Measurements from ENCODE around the gene STX8.
"Not testable (repeated sequence)": the region's sequence is repeated elsewhere in the genome, so short reads cannot be mapped to it uniquely, and the experiment has no call there.

The STX8 gene

DNA sequence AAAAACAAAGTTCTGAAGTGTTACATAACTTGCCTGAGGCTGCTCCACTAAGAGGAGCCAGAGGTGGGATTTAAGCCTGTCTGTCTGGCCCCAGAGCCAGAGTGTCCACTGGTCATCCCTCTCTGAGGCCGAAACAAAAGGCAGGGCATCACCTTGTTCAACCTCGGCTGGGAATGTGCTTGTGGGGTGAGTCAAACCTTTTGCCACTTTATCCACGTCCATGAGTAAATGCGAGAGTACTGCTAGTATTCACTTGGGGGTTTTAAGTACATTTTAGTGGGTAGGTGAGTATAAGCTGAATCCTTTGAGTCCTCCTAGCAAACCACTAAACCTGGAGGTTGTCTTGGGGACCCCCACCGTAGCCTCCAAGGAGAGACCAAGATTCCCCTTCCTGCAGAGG is 103.5 kb downstream of the STX8 start:
- H3K9ac ChIP-seq (ENCODE audit: low read depth, low read length) = no peak overlapping the region
- no peaks in the 10 kb centered on the region for H3K9me3 ChIP-seq (ENCODE audit: control insufficient read depth, insufficient read depth, low read length)
- H3K27ac ChIP-seq (ENCODE audit: low read depth, low read length) = no peak overlapping the region
- H3K27me3 ChIP-seq (ENCODE audit: control insufficient read depth, insufficient read depth, low read length) = no peaks in the 10 kb centered on the region
- no peak overlapping the region for H3K4me3 ChIP-seq (ENCODE audit: low read depth, low read length)
- H3K36me3 ChIP-seq (ENCODE audit: control insufficient read depth, insufficient read depth, low read length) = no peaks in the 10 kb centered on the region
- H3K4me1 ChIP-seq (ENCODE audit: control insufficient read depth, insufficient read depth, low read length) = peaks cover 7% of the 10 kb centered on the region; the same call in 1 of the 2 replicates

DNA sequence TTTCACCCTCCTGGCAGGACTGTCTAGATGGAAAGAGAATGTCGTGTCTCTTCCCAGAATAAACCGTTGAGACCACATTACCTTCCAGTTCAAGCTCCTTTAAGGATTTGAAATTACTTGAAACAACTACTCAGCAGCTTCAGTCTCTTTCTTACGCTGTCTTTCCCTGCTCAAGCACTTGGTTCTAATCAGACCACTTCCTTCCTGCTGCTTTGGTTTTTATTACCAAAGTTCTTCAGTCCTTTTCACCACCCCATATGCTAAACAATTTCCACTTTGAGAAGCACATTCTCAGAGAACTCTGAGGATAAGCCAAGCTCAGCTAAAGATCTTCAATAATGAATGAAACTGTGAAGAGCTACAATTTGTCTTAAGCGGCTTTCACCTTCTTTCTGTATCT is 105.4 kb downstream of the STX8 start:
- Histone ChIP-seq H3K9ac (ENCODE audit: low read depth, low read length) (no peak overlapping the region), H3K27me3 (ENCODE audit: control insufficient read depth, insufficient read depth, low read length) (no peaks in the 10 kb centered on the region), H3K9me3 (ENCODE audit: control insufficient read depth, insufficient read depth, low read length) (no peaks in the 10 kb centered on the region), H3K36me3 (ENCODE audit: control insufficient read depth, insufficient read depth, low read length) (no peaks in the 10 kb centered on the region), H3K4me1 (ENCODE audit: control insufficient read depth, insufficient read depth, low read length) (peaks cover 7% of the 10 kb centered on the region; the same call in 1 of the 2 replicates), H3K4me3 (ENCODE audit: low read depth, low read length) (no peak overlapping the region), H3K27ac (ENCODE audit: low read depth, low read length) (no peak overlapping the region)

DNA sequence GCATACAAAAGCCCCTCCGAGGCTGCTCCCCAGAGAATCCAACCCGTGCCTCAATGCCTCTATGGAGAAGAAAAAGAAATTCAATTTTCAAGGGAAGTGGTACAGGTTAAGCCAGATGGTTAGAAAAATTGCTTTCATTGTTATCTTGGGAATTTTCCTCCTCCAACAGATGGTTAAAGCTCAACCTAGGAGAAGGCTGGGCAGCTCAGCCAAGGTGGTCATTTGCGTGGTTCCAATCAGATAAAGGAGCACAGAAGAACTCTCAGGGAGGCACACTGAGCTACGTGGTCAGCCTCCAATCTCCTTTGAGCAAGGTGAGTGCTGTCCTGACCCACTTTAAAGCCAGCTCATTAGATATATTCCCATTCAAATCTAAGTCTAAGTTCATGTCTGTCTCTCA is 106.7 kb downstream of the STX8 start:
- no peaks in the 10 kb centered on the region for H3K27me3 ChIP-seq (ENCODE audit: control insufficient read depth, insufficient read depth, low read length)
- H3K9me3 ChIP-seq (ENCODE audit: control insufficient read depth, insufficient read depth, low read length) = no peaks in the 10 kb centered on the region
- no peak overlapping the region for H3K27ac ChIP-seq (ENCODE audit: low read depth, low read length)
- H3K4me1 ChIP-seq (ENCODE audit: control insufficient read depth, insufficient read depth, low read length) = peaks cover 6% of the 10 kb centered on the region; the same call in 1 of the 2 replicates
- no peak overlapping the region for H3K9ac ChIP-seq (ENCODE audit: low read depth, low read length)
- no peaks in the 10 kb centered on the region for H3K36me3 ChIP-seq (ENCODE audit: control insufficient read depth, insufficient read depth, low read length)
- H3K4me3 ChIP-seq (ENCODE audit: low read depth, low read length) = no peak overlapping the region

DNA sequence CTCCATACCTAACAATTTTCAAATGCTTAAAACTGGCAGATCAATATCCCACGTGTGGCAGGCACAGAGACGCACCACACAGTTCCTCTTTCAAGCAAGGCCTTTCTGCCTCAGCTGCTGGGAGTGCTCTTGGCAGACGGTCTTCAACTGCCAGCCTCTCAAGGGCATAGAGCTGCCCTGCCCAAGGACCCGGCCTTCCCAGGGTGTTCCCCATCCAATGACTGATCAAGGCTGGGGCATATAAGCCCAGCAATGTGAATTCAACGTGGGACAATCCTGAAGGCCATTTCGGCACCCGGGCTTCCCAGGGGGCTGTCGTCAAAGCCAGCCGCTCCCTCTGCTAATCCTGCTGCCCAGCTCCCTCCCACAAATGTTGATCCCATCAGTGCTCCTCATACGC is 107.1 kb downstream of the STX8 start:
- Histone ChIP-seq H3K27me3 (ENCODE audit: control insufficient read depth, insufficient read depth, low read length) (no peaks in the 10 kb centered on the region), H3K4me1 (ENCODE audit: control insufficient read depth, insufficient read depth, low read length) (peaks cover 2% of the 10 kb centered on the region; the same call in 1 of the 2 replicates), H3K9me3 (ENCODE audit: control insufficient read depth, insufficient read depth, low read length) (no peaks in the 10 kb centered on the region), H3K4me3 (ENCODE audit: low read depth, low read length) (no peak overlapping the region), H3K27ac (ENCODE audit: low read depth, low read length) (no peak overlapping the region), H3K9ac (ENCODE audit: low read depth, low read length) (no peak overlapping the region), H3K36me3 (ENCODE audit: control insufficient read depth, insufficient read depth, low read length) (no peaks in the 10 kb centered on the region)

DNA sequence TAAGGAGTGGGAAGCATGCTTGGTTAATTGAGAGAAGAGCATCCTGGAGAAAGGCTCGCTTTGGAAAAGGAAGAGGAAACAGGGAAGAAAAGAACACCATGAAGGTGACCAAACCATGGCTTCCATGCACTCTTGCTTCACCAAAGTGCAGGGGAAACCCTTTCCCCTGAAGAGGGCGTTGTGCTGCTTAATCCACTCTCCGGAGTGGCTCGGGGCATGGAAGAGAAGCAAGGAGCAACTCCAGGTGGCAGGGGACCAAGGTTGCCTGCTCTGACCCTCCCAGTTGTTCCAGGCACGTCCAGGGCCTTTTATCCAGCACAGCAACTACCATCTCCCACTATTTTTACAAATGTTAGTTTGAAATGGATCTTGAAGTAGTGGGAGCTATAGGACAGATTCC is 108.1 kb downstream of the STX8 start:
- Histone ChIP-seq H3K9me3 (ENCODE audit: control insufficient read depth, insufficient read depth, low read length) (no peaks in the 10 kb centered on the region), H3K36me3 (ENCODE audit: control insufficient read depth, insufficient read depth, low read length) (no peaks in the 10 kb centered on the region), H3K9ac (ENCODE audit: low read depth, low read length) (no peak overlapping the region), H3K4me1 (ENCODE audit: control insufficient read depth, insufficient read depth, low read length) (no peaks in the 10 kb centered on the region), H3K4me3 (ENCODE audit: low read depth, low read length) (no peak overlapping the region), H3K27me3 (ENCODE audit: control insufficient read depth, insufficient read depth, low read length) (no peaks in the 10 kb centered on the region), H3K27ac (ENCODE audit: low read depth, low read length) (no peak overlapping the region)

DNA sequence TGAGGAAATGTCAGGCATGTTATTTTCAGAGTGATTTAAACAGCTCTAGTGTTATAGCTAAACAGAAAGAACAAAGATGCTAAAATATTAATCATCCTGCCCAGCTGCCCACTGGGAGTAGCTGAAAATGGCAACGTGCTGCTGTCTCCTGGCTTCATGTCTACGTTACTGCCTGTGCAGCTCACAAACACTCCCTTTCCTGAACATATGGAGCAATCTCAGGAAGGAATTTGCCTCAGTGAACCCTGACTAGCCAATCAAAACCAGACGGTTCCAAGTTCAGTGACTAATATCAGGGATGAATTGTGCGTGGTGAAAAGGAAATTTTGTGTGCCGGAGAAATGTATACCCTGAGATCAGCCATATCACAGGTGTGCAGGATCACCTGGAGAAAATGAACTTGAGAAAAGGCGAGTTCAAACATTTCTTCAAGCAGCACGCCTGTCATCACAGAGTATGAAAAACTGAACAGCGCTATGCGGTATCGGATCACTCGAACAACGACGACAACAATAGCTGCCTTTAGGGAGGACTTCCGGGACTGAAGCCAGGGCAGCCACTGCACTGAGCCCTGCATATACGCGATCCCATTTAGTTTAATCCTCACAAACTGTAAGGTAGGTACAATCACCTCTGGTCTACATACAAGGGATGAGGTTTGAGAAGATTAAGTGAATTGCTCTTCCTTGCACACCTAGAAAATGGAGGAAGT is 110.3 kb downstream of the STX8 start:
- H3K27ac ChIP-seq (ENCODE audit: low read depth, low read length) = no peak overlapping the region
- H3K4me1 ChIP-seq (ENCODE audit: control insufficient read depth, insufficient read depth, low read length) = no peaks in the 10 kb centered on the region
- no peaks in the 10 kb centered on the region for H3K27me3 ChIP-seq (ENCODE audit: control insufficient read depth, insufficient read depth, low read length)
- no peak overlapping the region for H3K4me3 ChIP-seq (ENCODE audit: low read depth, low read length)
- H3K36me3 ChIP-seq (ENCODE audit: control insufficient read depth, insufficient read depth, low read length) = no peaks in the 10 kb centered on the region
- H3K9ac ChIP-seq (ENCODE audit: low read depth, low read length) = no peak overlapping the region
- no peaks in the 10 kb centered on the region for H3K9me3 ChIP-seq (ENCODE audit: control insufficient read depth, insufficient read depth, low read length)

DNA sequence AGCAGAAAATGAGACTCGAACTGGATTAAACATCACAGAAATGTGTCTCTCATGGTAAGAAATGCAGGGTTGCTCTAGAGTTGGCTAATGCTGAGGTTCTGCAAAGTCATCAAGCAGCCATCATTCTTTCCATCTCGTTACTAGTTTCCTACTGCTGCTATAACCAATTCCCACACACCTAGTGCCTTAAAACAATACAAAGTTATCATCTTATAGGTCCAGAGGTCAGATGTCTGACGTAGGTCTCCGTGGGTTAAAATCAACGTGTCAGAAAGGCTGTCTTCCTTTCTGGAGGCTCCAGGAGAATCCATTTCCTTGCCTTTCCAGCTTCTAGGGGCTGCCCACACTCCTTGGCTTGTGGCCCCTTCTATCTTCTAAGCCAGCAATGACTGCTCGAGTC is 118.6 kb downstream of the STX8 start:
- H3K4me3 ChIP-seq (ENCODE audit: low read depth, low read length) = no peak overlapping the region
- H3K36me3 ChIP-seq (ENCODE audit: control insufficient read depth, insufficient read depth, low read length) = no peaks in the 10 kb centered on the region
- no peak overlapping the region for H3K27ac ChIP-seq (ENCODE audit: low read depth, low read length)
- H3K4me1 ChIP-seq (ENCODE audit: control insufficient read depth, insufficient read depth, low read length) = no peaks in the 10 kb centered on the region
- no peak overlapping the region for H3K9ac ChIP-seq (ENCODE audit: low read depth, low read length)
- no peaks in the 10 kb centered on the region for H3K9me3 ChIP-seq (ENCODE audit: control insufficient read depth, insufficient read depth, low read length)
- no peaks in the 10 kb centered on the region for H3K27me3 ChIP-seq (ENCODE audit: control insufficient read depth, insufficient read depth, low read length)

DNA sequence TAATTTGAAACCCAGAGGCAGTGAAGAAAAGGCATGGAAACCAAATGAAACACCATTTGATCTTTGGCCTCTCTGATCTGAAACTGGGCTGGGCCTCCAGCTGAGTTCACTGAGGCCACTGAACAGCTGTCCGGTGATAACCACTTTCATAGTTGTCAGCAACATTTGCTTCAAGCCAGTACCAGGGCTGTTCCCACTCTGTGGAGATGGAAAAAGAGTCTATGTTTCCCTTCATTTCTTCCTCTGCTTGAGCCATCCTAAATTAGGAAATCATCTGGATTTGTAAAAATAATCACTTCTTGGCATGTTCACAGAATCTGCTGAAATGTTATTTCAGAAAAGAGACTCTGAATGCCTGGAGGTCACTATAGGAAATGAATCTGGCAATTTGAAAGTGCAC is 119.3 kb downstream of the STX8 start:
- no peak overlapping the region for H3K27ac ChIP-seq (ENCODE audit: low read depth, low read length)
- no peaks in the 10 kb centered on the region for H3K4me1 ChIP-seq (ENCODE audit: control insufficient read depth, insufficient read depth, low read length)
- no peaks in the 10 kb centered on the region for H3K9me3 ChIP-seq (ENCODE audit: control insufficient read depth, insufficient read depth, low read length)
- no peaks in the 10 kb centered on the region for H3K27me3 ChIP-seq (ENCODE audit: control insufficient read depth, insufficient read depth, low read length)
- H3K36me3 ChIP-seq (ENCODE audit: control insufficient read depth, insufficient read depth, low read length) = no peaks in the 10 kb centered on the region
- no peak overlapping the region for H3K9ac ChIP-seq (ENCODE audit: low read depth, low read length)
- H3K4me3 ChIP-seq (ENCODE audit: low read depth, low read length) = no peak overlapping the region

DNA sequence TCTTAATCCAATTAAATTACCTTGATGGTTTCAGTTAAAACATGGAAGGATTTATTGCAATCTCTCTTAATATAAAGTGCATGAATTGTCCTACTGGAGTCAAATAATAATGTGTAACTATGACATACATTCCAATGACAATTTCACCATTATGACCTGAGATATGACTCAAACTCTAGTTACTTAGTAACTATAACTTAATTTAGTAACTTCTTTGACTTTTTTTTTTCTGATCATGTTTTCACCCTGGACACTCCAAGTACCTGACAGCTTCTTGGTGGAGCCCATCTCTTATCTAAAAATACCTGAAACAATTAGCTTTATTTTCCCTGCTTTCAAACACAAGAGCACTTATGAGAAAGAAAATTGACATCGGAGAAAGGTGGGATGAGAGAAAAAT is 123.7 kb downstream of the STX8 start:
- Histone ChIP-seq H3K36me3 (ENCODE audit: control insufficient read depth, insufficient read depth, low read length) (no peaks in the 10 kb centered on the region), H3K4me1 (ENCODE audit: control insufficient read depth, insufficient read depth, low read length) (no peaks in the 10 kb centered on the region), H3K27me3 (ENCODE audit: control insufficient read depth, insufficient read depth, low read length) (no peaks in the 10 kb centered on the region), H3K9me3 (ENCODE audit: control insufficient read depth, insufficient read depth, low read length) (no peaks in the 10 kb centered on the region), H3K4me3 (ENCODE audit: low read depth, low read length) (no peak overlapping the region), H3K9ac (ENCODE audit: low read depth, low read length) (no peak overlapping the region), H3K27ac (ENCODE audit: low read depth, low read length) (no peak overlapping the region)

DNA sequence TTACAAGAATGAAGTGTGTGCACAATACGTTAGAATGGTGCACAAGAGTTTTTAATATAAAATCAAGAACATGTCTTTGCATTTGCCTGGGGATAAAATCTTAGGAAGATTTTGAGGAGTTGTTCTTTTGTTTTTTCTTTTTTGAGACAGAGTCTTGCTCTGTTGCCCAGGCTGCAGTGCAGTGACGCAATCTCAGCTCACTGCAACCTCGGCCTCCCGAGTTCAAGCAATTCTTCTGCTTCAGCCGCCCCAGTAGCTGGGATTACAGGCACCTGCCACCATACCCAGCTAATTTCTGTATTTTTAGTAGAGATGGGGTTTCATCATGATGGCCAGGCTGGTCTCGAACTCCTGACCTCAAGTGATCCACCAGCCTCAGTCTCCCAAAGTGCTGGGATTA is 128.3 kb downstream of the STX8 start:
- not testable (repeated sequence) for H3K9ac ChIP-seq (ENCODE audit: low read depth, low read length); H3K9me3 ChIP-seq (ENCODE audit: control insufficient read depth, insufficient read depth, low read length); H3K4me3 ChIP-seq (ENCODE audit: low read depth, low read length); H3K27ac ChIP-seq (ENCODE audit: low read depth, low read length); H3K27me3 ChIP-seq (ENCODE audit: control insufficient read depth, insufficient read depth, low read length); H3K36me3 ChIP-seq (ENCODE audit: control insufficient read depth, insufficient read depth, low read length); H3K4me1 ChIP-seq (ENCODE audit: control insufficient read depth, insufficient read depth, low read length)

DNA sequence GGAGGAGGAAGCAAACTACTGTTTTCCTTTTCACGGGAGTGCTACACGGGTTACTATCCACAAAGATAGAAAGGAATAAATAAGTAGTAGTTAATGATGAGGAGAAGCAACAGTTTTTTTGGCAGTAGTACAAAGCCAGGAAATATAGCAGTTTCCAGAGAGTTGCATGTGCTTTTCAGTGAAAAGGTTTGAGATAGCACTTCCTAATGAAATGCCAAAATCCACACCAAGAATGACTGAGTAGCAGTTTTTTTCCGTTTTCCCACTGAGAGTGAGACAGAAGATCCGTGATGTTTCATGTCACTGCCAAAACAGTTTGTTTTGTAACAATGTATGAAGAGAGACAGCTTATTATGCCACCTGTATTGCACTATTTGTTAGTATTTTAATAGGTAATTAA is 129.1 kb downstream of the STX8 start:
- Histone ChIP-seq H3K9ac (ENCODE audit: low read depth, low read length) (no peak overlapping the region), H3K27me3 (ENCODE audit: control insufficient read depth, insufficient read depth, low read length) (no peaks in the 10 kb centered on the region), H3K4me3 (ENCODE audit: low read depth, low read length) (no peak overlapping the region), H3K9me3 (ENCODE audit: control insufficient read depth, insufficient read depth, low read length) (no peaks in the 10 kb centered on the region), H3K4me1 (ENCODE audit: control insufficient read depth, insufficient read depth, low read length) (peaks cover 6% of the 10 kb centered on the region), H3K27ac (ENCODE audit: low read depth, low read length) (no peak overlapping the region), H3K36me3 (ENCODE audit: control insufficient read depth, insufficient read depth, low read length) (no peaks in the 10 kb centered on the region)
